Measurements from ENCODE around the gene PDK2. TPM values are rescaled to one million over a fixed set of nuclear protein-coding genes. Genes with fewer than 3 reads are reported as not detected.

The PDK2 gene
- total and polyA plus RNA-seq, 2 experiments from 2014 or later: 12.0 to 15.9 TPM

DNA sequence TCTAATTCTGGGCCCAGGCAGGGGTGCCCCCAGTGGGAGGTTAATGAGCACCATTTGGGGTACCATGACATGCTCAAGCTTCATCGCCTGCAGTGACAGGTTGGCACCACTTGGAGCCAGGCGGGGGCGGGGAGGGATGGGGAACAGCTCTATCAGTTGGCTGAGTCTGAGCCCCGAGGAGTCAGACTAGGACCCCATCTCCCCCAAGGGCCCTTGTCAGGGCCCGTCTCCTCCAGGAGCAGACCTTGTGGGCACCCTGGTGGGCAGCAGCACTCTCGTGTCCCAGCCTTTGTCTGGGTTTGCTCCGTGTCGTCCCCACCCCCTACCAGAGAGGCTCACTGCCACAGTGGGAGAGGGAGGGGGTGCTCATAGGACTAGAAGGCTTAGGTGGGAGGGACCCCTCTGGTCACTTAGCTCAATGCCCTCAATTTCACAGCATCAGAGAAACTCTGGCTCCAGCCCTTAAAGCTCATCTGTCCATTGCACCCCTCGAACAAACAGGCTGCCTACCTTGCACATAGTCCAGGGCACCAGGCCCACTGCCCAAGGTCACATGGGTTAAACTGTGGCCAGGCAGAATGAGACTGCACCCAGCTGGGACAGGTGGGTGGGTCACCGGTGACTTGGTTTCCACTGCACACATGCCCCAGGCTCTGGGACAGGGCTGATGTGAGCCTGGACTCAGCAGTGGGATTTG, 51.2 kb downstream of the PDK2 start:
- Histone ChIP-seq H3K4me3 (no peak overlapping the region), H3K4me2 (no peak overlapping the region), H3K27me3 (ENCODE audit: insufficient read depth) (peaks cover 30% of the 10 kb centered on the region), H3K36me3 (ENCODE audit: insufficient read depth) (no peaks in the 10 kb centered on the region), H3F3A (replicated peaks; ENCODE audit: low read depth) (peaks cover 4% of the 10 kb centered on the region; the same call in 1 of the 2 replicates), H2AFZ (no peak overlapping the region), H3K27ac (ENCODE audit: low read depth) (no peak overlapping the region), H3K79me2 (replicated peaks; ENCODE audit: insufficient read depth) (no peaks in the 10 kb centered on the region), H3K9me2 (ENCODE audit: insufficient read depth) (no peaks in the 10 kb centered on the region), H3K4me1 (ENCODE audit: insufficient read depth) (peaks cover 20% of the 10 kb centered on the region), H4K20me1 (replicated peaks; ENCODE audit: insufficient read depth) (no peaks in the 10 kb centered on the region)
- no peak for ATAC-seq
- no peak for DNase-seq (ENCODE audit: low spot score)
- Mint-ChIP-seq H3K4me3 (no peak overlapping the region), H3K27ac (no peak overlapping the region), H3K27me3 (ENCODE audit: insufficient read depth, low read depth, poor library complexity) (peaks cover 28% of the 10 kb centered on the region), H3K4me1 (peaks cover 36% of the 10 kb centered on the region), H3K36me3 (ENCODE audit: low read depth) (peaks cover 25% of the 10 kb centered on the region), H3K9me3 (no peaks in the 10 kb centered on the region)
- TF ChIP-seq ETS1 (IDR thresholded peaks at IDR 0.05) (no peak), ZNF331 (CRISPR knock-in tag; IDR thresholded peaks at IDR 0.05; ENCODE audit: low read depth) (no peak), POLR2AphosphoS5 (IDR thresholded peaks at IDR 0.05; ENCODE audit: low read depth) (no peak), ZNF114 (CRISPR knock-in tag; IDR thresholded peaks at IDR 0.05) (no peak), EZH2phosphoT487 (IDR thresholded peaks at IDR 0.05; ENCODE audit: unreplicated experiment) (no peak), EZH2 (IDR thresholded peaks at IDR 0.05; ENCODE audit: low read depth, unreplicated experiment) (no peak), STAT1 (IDR thresholded peaks at IDR 0.05; ENCODE audit: unreplicated experiment) (no peak)

GRCh38 chr17:50146927-50147665, 51.9 kb downstream of the PDK2 start:
- Mint-ChIP-seq H3K9me3 (no peaks in the 10 kb centered on the region), H3K4me3 (peak overlapping the region; percentile 39), H3K36me3 (ENCODE audit: low read depth) (peaks cover 19% of the 10 kb centered on the region), H3K27me3 (ENCODE audit: insufficient read depth, low read depth, poor library complexity) (peaks cover 30% of the 10 kb centered on the region), H3K27ac (0 out of 2 replicates have a peak overlapping the region, but pooled peaks have one; percentile 58), H3K4me1 (peaks cover 39% of the 10 kb centered on the region)
- Histone ChIP-seq H3K9me2 (ENCODE audit: insufficient read depth) (no peaks in the 10 kb centered on the region), H3K4me3 (peak overlapping the region; percentile 87; the same call in 1 of the 2 replicates), H3K27ac (ENCODE audit: low read depth) (no peak overlapping the region), H3K27me3 (ENCODE audit: insufficient read depth) (peaks cover 30% of the 10 kb centered on the region), H2AFZ (no peak overlapping the region), H3K79me2 (replicated peaks; ENCODE audit: insufficient read depth) (no peaks in the 10 kb centered on the region), H3K4me1 (ENCODE audit: insufficient read depth) (peaks cover 21% of the 10 kb centered on the region), H3K4me2 (peak overlapping the region; percentile 94), H4K20me1 (replicated peaks; ENCODE audit: insufficient read depth) (no peaks in the 10 kb centered on the region), H3K36me3 (ENCODE audit: insufficient read depth) (no peaks in the 10 kb centered on the region), H3F3A (replicated peaks; ENCODE audit: low read depth) (peaks cover 5% of the 10 kb centered on the region; the same call in 1 of the 2 replicates)
- no peak for ATAC-seq
- no peak for DNase-seq (ENCODE audit: low spot score)
- no peak for TF ChIP-seq JUNB (IDR thresholded peaks at IDR 0.05; ENCODE audit: unreplicated experiment)
- TF ChIP-seq, protein P1, sequence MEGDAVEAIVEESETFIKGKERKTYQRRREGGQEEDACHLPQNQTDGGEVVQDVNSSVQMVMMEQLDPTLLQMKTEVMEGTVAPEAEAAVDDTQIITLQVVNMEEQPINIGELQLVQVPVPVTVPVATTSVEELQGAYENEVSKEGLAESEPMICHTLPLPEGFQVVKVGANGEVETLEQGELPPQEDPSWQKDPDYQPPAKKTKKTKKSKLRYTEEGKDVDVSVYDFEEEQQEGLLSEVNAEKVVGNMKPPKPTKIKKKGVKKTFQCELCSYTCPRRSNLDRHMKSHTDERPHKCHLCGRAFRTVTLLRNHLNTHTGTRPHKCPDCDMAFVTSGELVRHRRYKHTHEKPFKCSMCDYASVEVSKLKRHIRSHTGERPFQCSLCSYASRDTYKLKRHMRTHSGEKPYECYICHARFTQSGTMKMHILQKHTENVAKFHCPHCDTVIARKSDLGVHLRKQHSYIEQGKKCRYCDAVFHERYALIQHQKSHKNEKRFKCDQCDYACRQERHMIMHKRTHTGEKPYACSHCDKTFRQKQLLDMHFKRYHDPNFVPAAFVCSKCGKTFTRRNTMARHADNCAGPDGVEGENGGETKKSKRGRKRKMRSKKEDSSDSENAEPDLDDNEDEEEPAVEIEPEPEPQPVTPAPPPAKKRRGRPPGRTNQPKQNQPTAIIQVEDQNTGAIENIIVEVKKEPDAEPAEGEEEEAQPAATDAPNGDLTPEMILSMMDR (conservative IDR thresholded peaks at IDR 0.05; ENCODE audit: low read depth in 2 of 2): no peak
- no peak for TF ChIP-seq ZNF462 (CRISPR knock-in tag; IDR thresholded peaks at IDR 0.05)
- no peak for TF ChIP-seq ZNF114 (CRISPR knock-in tag; IDR thresholded peaks at IDR 0.05)
- no peak for TF ChIP-seq NANOG (IDR thresholded peaks at IDR 0.05; ENCODE audit: borderline replicate concordance)
- TF ChIP-seq CREB1 (CRISPR knock-in tag; IDR thresholded peaks at IDR 0.05; ENCODE audit: low read depth): no peak
